OCI-LY7 (cell line): ENCODE results near the gene KRT17.
"Not testable (repeated sequence)": the region's sequence is repeated elsewhere in the genome, so short reads cannot be mapped to it uniquely, and the experiment has no call there.

Source experiments
- EZH2phosphoT487 ChIP-seq: fragments of 200-600 bp; sonication (generic); IDR thresholded peaks from 2 replicates; pipeline ENCODE4 v1.6.1; 2018; ENCODE audit warnings: low read depth, borderline replicate concordance, mild to moderate bottlenecking, mixed run types, antibody characterized with exemption, low read length, moderate library complexity, mixed read lengths
- TF ChIP-seq, protein P1 (sequence below): fragments of 200-600 bp; sonication (generic); conservative IDR thresholded peaks from 2 replicates; pipeline ENCODE4 v1.5.1; 2014; ENCODE audit warnings: mild to moderate bottlenecking, antibody characterized with exemption, low read length, moderate library complexity, mixed read lengths

GRCh38 chr17:41628621-41629255 lies 4.4 kb upstream of the KRT17 start:
- TF ChIP-seq, protein P1, sequence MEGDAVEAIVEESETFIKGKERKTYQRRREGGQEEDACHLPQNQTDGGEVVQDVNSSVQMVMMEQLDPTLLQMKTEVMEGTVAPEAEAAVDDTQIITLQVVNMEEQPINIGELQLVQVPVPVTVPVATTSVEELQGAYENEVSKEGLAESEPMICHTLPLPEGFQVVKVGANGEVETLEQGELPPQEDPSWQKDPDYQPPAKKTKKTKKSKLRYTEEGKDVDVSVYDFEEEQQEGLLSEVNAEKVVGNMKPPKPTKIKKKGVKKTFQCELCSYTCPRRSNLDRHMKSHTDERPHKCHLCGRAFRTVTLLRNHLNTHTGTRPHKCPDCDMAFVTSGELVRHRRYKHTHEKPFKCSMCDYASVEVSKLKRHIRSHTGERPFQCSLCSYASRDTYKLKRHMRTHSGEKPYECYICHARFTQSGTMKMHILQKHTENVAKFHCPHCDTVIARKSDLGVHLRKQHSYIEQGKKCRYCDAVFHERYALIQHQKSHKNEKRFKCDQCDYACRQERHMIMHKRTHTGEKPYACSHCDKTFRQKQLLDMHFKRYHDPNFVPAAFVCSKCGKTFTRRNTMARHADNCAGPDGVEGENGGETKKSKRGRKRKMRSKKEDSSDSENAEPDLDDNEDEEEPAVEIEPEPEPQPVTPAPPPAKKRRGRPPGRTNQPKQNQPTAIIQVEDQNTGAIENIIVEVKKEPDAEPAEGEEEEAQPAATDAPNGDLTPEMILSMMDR, result not testable (repeated sequence)
- not testable (repeated sequence) for TF ChIP-seq EZH2phosphoT487
